A549 (cell line): ENCODE measurements around the gene ACOT11.

Experiments
- BHLHE40 ChIP-seq: IDR thresholded peaks from 2 replicates; pipeline ENCODE4 v1.6.1; 2012; ENCODE audit warnings: low read depth, low read length, inconsistent platforms
- POLR2A ChIP-seq: IDR thresholded peaks from 2 replicates; pipeline ENCODE4 v1.6.1; 2012; ENCODE audit warnings: mild to moderate bottlenecking, low read length
- RFX5 ChIP-seq: fragments of 450-650 bp; IDR thresholded peaks from 2 replicates; pipeline ENCODE4 v1.7.1; 2014; ENCODE audit warnings: antibody characterized with exemption, mild to moderate bottlenecking, moderate library complexity
- SMC3 ChIP-seq: fragments of >200 bp; sonication (Bioruptor Twin); formaldehyde crosslinking; IDR thresholded peaks from 3 replicates; pipeline ENCODE4 v1.6.1; 2018; ENCODE audit warnings: inconsistent platforms
- TF ChIP-seq, protein P1 (sequence below): fragments of 200-600 bp; sonication (generic); IDR thresholded peaks from 2 replicates; pipeline ENCODE4 v1.6.1; 2016; ENCODE audit warnings: antibody characterized with exemption, mild to moderate bottlenecking, moderate library complexity
- TF ChIP-seq, protein P2 (sequence below): fragments of >200 bp; sonication (Bioruptor Twin); formaldehyde crosslinking; IDR thresholded peaks from 3 replicates; pipeline ENCODE4 v1.5.1; 2016
- TF ChIP-seq, protein P3 (sequence below): fragments of 250-450 bp; sonication (Bioruptor Pico); IDR thresholded peaks from 2 replicates; pipeline ENCODE4 v1.5.0; 2020; ENCODE audit warnings: low read depth, mild to moderate bottlenecking, moderate library complexity

DNA sequence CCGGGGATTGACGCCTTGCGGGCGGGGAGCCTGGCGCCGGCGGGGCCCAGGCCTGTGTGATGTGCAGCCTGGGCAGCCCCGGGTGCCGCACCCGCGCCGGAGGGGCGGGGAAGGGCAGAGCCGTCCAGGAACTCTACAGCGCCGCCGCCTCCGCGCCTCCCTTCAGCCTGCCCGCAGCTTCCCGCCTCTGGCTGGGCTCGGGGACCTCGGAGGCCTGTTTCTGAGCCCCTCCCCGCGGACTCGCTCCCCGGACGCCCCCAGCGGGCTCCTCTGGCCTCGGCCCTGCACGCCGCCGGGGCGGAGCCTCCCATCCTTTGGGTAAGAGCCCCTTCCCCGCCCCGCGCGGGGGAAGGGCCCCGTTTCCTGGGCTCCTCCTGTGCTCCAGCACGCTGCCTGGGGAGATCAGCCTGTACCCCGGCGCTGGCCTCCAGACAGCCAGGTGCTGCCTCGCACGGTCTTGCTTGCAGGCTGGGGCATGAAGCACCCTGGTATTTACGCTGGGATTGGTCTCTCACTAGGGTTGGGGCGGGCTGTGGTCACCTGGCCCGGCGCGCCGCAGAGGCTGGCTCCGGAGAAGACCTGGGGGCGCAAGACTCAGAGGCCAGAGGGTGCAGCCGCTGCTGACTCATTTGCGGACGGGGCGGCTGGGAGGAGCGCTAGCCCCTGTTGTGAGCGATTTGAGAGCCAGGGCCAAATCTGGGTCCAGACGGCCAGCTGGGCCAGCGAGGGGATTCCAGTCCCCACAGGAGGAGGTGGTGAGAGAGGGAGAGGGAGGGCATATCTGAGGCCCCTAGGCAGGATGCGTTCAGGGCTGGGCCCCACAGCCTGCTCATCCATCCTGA is 5.7 kb upstream of the ACOT11 start:
- TF ChIP-seq, protein P1, sequence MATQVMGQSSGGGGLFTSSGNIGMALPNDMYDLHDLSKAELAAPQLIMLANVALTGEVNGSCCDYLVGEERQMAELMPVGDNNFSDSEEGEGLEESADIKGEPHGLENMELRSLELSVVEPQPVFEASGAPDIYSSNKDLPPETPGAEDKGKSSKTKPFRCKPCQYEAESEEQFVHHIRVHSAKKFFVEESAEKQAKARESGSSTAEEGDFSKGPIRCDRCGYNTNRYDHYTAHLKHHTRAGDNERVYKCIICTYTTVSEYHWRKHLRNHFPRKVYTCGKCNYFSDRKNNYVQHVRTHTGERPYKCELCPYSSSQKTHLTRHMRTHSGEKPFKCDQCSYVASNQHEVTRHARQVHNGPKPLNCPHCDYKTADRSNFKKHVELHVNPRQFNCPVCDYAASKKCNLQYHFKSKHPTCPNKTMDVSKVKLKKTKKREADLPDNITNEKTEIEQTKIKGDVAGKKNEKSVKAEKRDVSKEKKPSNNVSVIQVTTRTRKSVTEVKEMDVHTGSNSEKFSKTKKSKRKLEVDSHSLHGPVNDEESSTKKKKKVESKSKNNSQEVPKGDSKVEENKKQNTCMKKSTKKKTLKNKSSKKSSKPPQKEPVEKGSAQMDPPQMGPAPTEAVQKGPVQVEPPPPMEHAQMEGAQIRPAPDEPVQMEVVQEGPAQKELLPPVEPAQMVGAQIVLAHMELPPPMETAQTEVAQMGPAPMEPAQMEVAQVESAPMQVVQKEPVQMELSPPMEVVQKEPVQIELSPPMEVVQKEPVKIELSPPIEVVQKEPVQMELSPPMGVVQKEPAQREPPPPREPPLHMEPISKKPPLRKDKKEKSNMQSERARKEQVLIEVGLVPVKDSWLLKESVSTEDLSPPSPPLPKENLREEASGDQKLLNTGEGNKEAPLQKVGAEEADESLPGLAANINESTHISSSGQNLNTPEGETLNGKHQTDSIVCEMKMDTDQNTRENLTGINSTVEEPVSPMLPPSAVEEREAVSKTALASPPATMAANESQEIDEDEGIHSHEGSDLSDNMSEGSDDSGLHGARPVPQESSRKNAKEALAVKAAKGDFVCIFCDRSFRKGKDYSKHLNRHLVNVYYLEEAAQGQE = no peak
- TF ChIP-seq, protein P2, sequence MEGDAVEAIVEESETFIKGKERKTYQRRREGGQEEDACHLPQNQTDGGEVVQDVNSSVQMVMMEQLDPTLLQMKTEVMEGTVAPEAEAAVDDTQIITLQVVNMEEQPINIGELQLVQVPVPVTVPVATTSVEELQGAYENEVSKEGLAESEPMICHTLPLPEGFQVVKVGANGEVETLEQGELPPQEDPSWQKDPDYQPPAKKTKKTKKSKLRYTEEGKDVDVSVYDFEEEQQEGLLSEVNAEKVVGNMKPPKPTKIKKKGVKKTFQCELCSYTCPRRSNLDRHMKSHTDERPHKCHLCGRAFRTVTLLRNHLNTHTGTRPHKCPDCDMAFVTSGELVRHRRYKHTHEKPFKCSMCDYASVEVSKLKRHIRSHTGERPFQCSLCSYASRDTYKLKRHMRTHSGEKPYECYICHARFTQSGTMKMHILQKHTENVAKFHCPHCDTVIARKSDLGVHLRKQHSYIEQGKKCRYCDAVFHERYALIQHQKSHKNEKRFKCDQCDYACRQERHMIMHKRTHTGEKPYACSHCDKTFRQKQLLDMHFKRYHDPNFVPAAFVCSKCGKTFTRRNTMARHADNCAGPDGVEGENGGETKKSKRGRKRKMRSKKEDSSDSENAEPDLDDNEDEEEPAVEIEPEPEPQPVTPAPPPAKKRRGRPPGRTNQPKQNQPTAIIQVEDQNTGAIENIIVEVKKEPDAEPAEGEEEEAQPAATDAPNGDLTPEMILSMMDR = no peak; the same call in 2 of the 3 replicates
- TF ChIP-seq BHLHE40 = no peak
- peak; percentile 58 for TF ChIP-seq POLR2A
- TF ChIP-seq SMC3 = no peak
- TF ChIP-seq, protein P3, sequence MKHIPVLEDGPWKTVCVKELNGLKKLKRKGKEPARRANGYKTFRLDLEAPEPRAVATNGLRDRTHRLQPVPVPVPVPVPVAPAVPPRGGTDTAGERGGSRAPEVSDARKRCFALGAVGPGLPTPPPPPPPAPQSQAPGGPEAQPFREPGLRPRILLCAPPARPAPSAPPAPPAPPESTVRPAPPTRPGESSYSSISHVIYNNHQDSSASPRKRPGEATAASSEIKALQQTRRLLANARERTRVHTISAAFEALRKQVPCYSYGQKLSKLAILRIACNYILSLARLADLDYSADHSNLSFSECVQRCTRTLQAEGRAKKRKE (CRISPR knock-in tag) = no peak
- no peak for TF ChIP-seq RFX5
